Measurements from ENCODE around the gene AFF1. TPM values are rescaled to one million over a fixed set of nuclear protein-coding genes. Genes with fewer than 3 reads are reported as not detected.

Gene AFF1
- total RNA-seq, 1 donor from 2014 or later = 58.2 TPM

DNA sequence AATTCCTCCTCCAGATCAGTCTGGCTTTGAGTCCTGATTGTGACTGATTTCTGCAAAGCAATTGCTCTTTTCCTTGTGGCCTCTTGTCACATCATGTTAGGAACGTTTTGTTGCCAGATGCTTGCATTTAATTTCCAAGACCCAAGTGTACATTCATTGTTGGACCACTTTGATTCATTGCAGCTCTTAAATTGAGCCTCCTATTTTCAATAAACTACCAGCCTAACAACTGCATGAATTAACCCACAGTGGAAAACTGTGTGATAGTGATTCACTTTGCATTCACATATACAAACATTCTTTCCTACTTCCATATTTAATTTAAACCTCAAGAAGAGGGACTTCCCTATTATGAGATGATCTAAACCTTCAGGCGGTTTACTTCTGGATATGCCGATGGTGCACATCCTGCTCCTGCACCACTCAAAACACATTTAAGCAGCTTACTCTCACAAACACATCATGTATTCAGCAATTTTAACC lies 118.4 kb downstream of the AFF1 start:
- H3K36me3 Mint-ChIP-seq (ENCODE audit: low read depth, unreplicated experiment) = peaks cover 11% of the 10 kb centered on the region
- peaks cover 27% of the 10 kb centered on the region for H3K4me1 Mint-ChIP-seq (ENCODE audit: low read depth, unreplicated experiment)
- Histone ChIP-seq H3K4me3 (ENCODE audit: insufficient read depth, low read depth, low read length) (no peak overlapping the region), H3K79me2 (ENCODE audit: insufficient read depth, low read length) (peaks cover 5% of the 10 kb centered on the region), H3K4me2 (ENCODE audit: low read length) (no peak overlapping the region), H3K4me1 (ENCODE audit: insufficient read depth, low read length) (peaks cover 5% of the 10 kb centered on the region), H2AFZ (ENCODE audit: low read depth, low read length) (no peak overlapping the region), H3K27me3 (ENCODE audit: insufficient read depth, low read length) (no peaks in the 10 kb centered on the region), H3K9ac (ENCODE audit: low read length) (no peak overlapping the region), H4K20me1 (ENCODE audit: insufficient read depth, low read length) (peaks cover 43% of the 10 kb centered on the region), H3K36me3 (ENCODE audit: insufficient read depth, low read length) (no peaks in the 10 kb centered on the region), H3K9me3 (ENCODE audit: insufficient read depth, low read depth, low read length) (no peaks in the 10 kb centered on the region), H3K27ac (ENCODE audit: low read depth, low read length) (no peak overlapping the region)
- TF ChIP-seq, protein P1, sequence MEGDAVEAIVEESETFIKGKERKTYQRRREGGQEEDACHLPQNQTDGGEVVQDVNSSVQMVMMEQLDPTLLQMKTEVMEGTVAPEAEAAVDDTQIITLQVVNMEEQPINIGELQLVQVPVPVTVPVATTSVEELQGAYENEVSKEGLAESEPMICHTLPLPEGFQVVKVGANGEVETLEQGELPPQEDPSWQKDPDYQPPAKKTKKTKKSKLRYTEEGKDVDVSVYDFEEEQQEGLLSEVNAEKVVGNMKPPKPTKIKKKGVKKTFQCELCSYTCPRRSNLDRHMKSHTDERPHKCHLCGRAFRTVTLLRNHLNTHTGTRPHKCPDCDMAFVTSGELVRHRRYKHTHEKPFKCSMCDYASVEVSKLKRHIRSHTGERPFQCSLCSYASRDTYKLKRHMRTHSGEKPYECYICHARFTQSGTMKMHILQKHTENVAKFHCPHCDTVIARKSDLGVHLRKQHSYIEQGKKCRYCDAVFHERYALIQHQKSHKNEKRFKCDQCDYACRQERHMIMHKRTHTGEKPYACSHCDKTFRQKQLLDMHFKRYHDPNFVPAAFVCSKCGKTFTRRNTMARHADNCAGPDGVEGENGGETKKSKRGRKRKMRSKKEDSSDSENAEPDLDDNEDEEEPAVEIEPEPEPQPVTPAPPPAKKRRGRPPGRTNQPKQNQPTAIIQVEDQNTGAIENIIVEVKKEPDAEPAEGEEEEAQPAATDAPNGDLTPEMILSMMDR (IDR thresholded peaks at IDR 0.05; ENCODE audit: insufficient read depth, low read depth, low read length) = no peak
- no peak for TF ChIP-seq EZH2 (IDR thresholded peaks at IDR 0.05; ENCODE audit: insufficient read depth, low read length)
- H3K9me3 Mint-ChIP-seq (ENCODE audit: unreplicated experiment) = no peaks in the 10 kb centered on the region
- no peak overlapping the region for H3K4me3 Mint-ChIP-seq (ENCODE audit: unreplicated experiment)
- no peak for DNase-seq (ENCODE audit: low read depth)
- H3K27ac Mint-ChIP-seq (ENCODE audit: unreplicated experiment) = no peak overlapping the region
- FAIRE-seq = no peak
- no peaks in the 10 kb centered on the region for H3K27me3 Mint-ChIP-seq (ENCODE audit: low read depth, unreplicated experiment)

DNA sequence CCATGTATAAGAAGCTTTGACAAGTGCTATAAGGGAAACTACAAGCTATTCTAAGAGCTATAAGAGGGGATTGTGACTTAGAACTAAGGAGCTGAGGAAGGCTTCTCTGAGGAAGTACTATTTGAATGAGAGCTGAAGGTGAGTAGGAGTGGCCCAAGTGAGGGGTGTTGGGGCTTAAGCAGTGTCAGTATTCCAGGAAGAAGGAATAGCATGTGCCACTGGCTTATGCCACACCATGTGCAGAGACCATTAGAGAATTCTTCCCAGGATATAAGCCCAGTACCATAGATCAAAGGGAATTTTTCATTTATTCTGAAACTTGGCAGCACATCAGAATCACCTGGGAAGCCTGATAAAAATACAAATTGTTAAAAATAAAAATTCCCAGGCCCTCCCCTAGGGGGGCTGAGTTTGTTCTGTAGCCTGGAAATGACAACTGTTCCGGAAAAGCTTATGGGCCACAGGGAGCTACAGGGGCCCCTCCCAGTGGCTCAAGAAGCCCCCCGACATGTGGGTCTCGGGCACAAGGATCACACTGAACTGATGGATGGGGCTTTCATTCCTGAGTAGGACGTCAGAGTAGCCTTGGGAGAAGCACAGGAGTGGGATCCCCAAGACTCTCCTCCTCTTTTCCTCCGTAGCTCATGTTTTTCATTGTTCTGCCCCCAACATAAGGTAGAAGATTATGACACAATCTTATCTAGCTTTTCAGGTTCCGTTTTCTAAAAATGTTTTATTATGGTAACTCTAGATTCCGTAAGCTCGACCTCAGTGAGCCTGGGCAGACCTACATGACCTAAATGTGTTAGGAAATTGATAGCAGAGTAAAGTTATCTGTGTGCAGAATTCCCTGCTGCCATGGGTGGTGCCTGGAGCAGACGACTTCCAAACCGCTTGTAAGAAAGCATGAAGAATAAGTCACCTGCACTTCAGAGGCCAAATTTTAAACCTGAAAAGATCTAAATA lies 119.3 kb downstream of the AFF1 start:
- H3K36me3 Mint-ChIP-seq (ENCODE audit: low read depth, unreplicated experiment) = peaks cover 11% of the 10 kb centered on the region
- peaks cover 5% of the 10 kb centered on the region for H3K4me1 ChIP-seq (ENCODE audit: insufficient read depth, low read length)
- H3K9me3 ChIP-seq (ENCODE audit: insufficient read depth, low read depth, low read length) = no peaks in the 10 kb centered on the region
- no peak overlapping the region for H2AFZ ChIP-seq (ENCODE audit: low read depth, low read length)
- FAIRE-seq (no peak), DNase-seq (ENCODE audit: low read depth) (no peak)
- no peaks in the 10 kb centered on the region for H3K36me3 ChIP-seq (ENCODE audit: insufficient read depth, low read length)
- H3K4me1 Mint-ChIP-seq (ENCODE audit: low read depth, unreplicated experiment) = peaks cover 36% of the 10 kb centered on the region
- H3K9me3 Mint-ChIP-seq (ENCODE audit: unreplicated experiment) = no peaks in the 10 kb centered on the region
- H3K9ac ChIP-seq (ENCODE audit: low read length) = no peak overlapping the region
- TF ChIP-seq EZH2 (IDR thresholded peaks at IDR 0.05; ENCODE audit: insufficient read depth, low read length) = no peak
- TF ChIP-seq, protein P1 (IDR thresholded peaks at IDR 0.05; ENCODE audit: insufficient read depth, low read depth, low read length) = no peak
- no peaks in the 10 kb centered on the region for H3K27me3 Mint-ChIP-seq (ENCODE audit: low read depth, unreplicated experiment)
- H3K4me2 ChIP-seq (ENCODE audit: low read length) = no peak overlapping the region
- no peak overlapping the region for H3K27ac ChIP-seq (ENCODE audit: low read depth, low read length)
- H3K4me3 ChIP-seq (ENCODE audit: insufficient read depth, low read depth, low read length) = no peak overlapping the region
- H3K27me3 ChIP-seq (ENCODE audit: insufficient read depth, low read length) = no peaks in the 10 kb centered on the region
- H4K20me1 ChIP-seq (ENCODE audit: insufficient read depth, low read length) = peaks cover 52% of the 10 kb centered on the region
- H3K79me2 ChIP-seq (ENCODE audit: insufficient read depth, low read length) = peaks cover 5% of the 10 kb centered on the region
- no peak overlapping the region for H3K27ac Mint-ChIP-seq (ENCODE audit: unreplicated experiment)
- H3K4me3 Mint-ChIP-seq (ENCODE audit: unreplicated experiment) = no peak overlapping the region

DNA sequence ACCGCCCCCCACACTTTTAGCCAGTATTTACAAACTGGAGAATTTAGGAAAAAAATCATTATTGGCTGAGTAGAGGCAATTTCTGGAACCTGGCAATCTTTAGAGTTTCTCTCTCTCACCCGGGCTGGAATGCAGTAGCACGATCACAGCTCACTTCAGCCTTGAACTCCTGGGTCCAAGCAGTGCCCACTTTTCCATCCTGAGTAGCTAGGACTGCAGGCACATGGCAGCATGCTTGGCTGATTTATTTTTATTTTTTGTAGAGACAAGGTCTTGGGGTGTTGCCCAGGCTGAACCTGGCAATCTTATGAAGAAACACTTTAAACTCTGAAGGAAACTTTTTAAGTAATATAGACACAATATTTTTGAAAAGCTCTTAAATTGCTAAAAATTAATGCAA lies 120.1 kb downstream of the AFF1 start:
- Mint-ChIP-seq H3K27me3 (ENCODE audit: low read depth, unreplicated experiment) (no peaks in the 10 kb centered on the region), H3K36me3 (ENCODE audit: low read depth, unreplicated experiment) (peaks cover 11% of the 10 kb centered on the region), H3K4me1 (ENCODE audit: low read depth, unreplicated experiment) (peaks cover 41% of the 10 kb centered on the region), H3K27ac (ENCODE audit: unreplicated experiment) (no peak overlapping the region), H3K4me3 (ENCODE audit: unreplicated experiment) (no peak overlapping the region), H3K9me3 (ENCODE audit: unreplicated experiment) (no peaks in the 10 kb centered on the region)
- DNase-seq (ENCODE audit: low read depth) (no peak), FAIRE-seq (no peak)
- Histone ChIP-seq H3K27me3 (ENCODE audit: insufficient read depth, low read length) (peaks cover 3% of the 10 kb centered on the region), H4K20me1 (ENCODE audit: insufficient read depth, low read length) (peaks cover 60% of the 10 kb centered on the region), H3K4me1 (ENCODE audit: insufficient read depth, low read length) (peaks cover 5% of the 10 kb centered on the region), H3K36me3 (ENCODE audit: insufficient read depth, low read length) (no peaks in the 10 kb centered on the region), H3K27ac (ENCODE audit: low read depth, low read length) (no peak overlapping the region), H3K4me3 (ENCODE audit: insufficient read depth, low read depth, low read length) (no peak overlapping the region), H2AFZ (ENCODE audit: low read depth, low read length) (no peak overlapping the region), H3K79me2 (ENCODE audit: insufficient read depth, low read length) (peaks cover 5% of the 10 kb centered on the region), H3K4me2 (ENCODE audit: low read length) (no peak overlapping the region), H3K9ac (ENCODE audit: low read length) (no peak overlapping the region), H3K9me3 (ENCODE audit: insufficient read depth, low read depth, low read length) (no peaks in the 10 kb centered on the region)
- no peak for TF ChIP-seq EZH2 (IDR thresholded peaks at IDR 0.05; ENCODE audit: insufficient read depth, low read length)
- TF ChIP-seq, protein P1 (IDR thresholded peaks at IDR 0.05; ENCODE audit: insufficient read depth, low read depth, low read length) = no peak
